DOHH2 (cell line): ENCODE data around the gene SLC12A8.

Experiments
- H3F3A ChIP-seq: fragments of 200-600 bp; sonication (generic), shearing (Covaris generic); 2 replicates; pipeline ENCODE4 v1.6.0; 2016; ENCODE audit warnings: antibody characterized with exemption, mild to moderate bottlenecking; ENCODE audit not compliant: control insufficient read depth, insufficient read depth
- H3K27ac ChIP-seq: fragments of 200-600 bp; sonication (generic); 2 replicates; pipeline ENCODE4 v1.5.1; 2014; ENCODE audit warnings: low read depth, mild to moderate bottlenecking, low read length, moderate library complexity
- H3K27me3 ChIP-seq: fragments of 200-600 bp; sonication (generic); 2 replicates; pipeline ENCODE4 v1.6.1; 2014; ENCODE audit warnings: mild to moderate bottlenecking, low read length, mixed read lengths; ENCODE audit not compliant: control insufficient read depth
- H3K36me3 ChIP-seq: fragments of 200-600 bp; sonication (generic); 2 replicates; pipeline ENCODE4 v1.6.1; 2014; ENCODE audit warnings: mild to moderate bottlenecking, low read length, moderate library complexity, mixed read lengths; ENCODE audit not compliant: control insufficient read depth
- H3K4me1 ChIP-seq: fragments of 200-600 bp; sonication (generic); 2 replicates; pipeline ENCODE4 v1.6.1; 2014; ENCODE audit warnings: mild to moderate bottlenecking, low read length, mixed read lengths; ENCODE audit not compliant: control insufficient read depth
- H3K4me2 ChIP-seq: fragments of 200-600 bp; sonication (generic); 2 replicates; pipeline ENCODE4 v1.6.0; 2014; ENCODE audit warnings: mild to moderate bottlenecking, low read length, moderate library complexity
- H3K4me3 ChIP-seq: fragments of 200-600 bp; sonication (generic); 2 replicates; pipeline ENCODE4 v1.5.1; 2014; ENCODE audit warnings: mild to moderate bottlenecking, low read length, mixed read lengths
- H3K79me2 ChIP-seq: fragments of 200-600 bp; sonication (generic); 2 replicates; pipeline ENCODE4 v1.6.1; 2014; ENCODE audit warnings: mild to moderate bottlenecking, low read length, mixed read lengths; ENCODE audit not compliant: control insufficient read depth
- H3K9me2 ChIP-seq: fragments of 200-600 bp; sonication (generic); replicated peaks from 2 replicates; pipeline ENCODE4 v1.6.1; 2014; ENCODE audit warnings: mild to moderate bottlenecking, low read length, mixed read lengths; ENCODE audit not compliant: control insufficient read depth
- H3K9me3 ChIP-seq: fragments of 200-600 bp; sonication (generic); 2 replicates; pipeline ENCODE4 v1.6.1; 2014; ENCODE audit warnings: antibody characterized with exemption, low read length, mixed read lengths; ENCODE audit not compliant: control insufficient read depth, insufficient read depth
- H4K20me1 ChIP-seq: fragments of 200-600 bp; sonication (generic); 2 replicates; pipeline ENCODE4 v1.6.0; 2014; ENCODE audit warnings: low read depth, mild to moderate bottlenecking, antibody characterized with exemption, low read length, moderate library complexity; ENCODE audit not compliant: control insufficient read depth, insufficient read depth
- CTCF ChIP-seq: fragments of 200-600 bp; sonication (generic); IDR thresholded peaks from one replicate; pipeline ENCODE4 v1.5.1; 2014; ENCODE audit warnings: antibody characterized with exemption, mild to moderate bottlenecking, low read depth, low read length; ENCODE audit not compliant: poor library complexity, severe bottlenecking
- EZH2phosphoT487 ChIP-seq: fragments of 200-600 bp; sonication (generic); IDR thresholded peaks from 2 replicates; pipeline ENCODE4 v1.6.1; 2017; ENCODE audit warnings: borderline replicate concordance, mild to moderate bottlenecking, antibody characterized with exemption, low read length, moderate library complexity, mixed read lengths

The SLC12A8 gene

GRCh38 chr3:125175295-125176078 is 37.1 kb downstream of the SLC12A8 start:
- H3K4me3 ChIP-seq, result no peak overlapping the region
- no peaks in the 10 kb centered on the region for H3K9me2 ChIP-seq
- TF ChIP-seq CTCF (no peak), EZH2phosphoT487 (no peak)
- H3K79me2 ChIP-seq, result no peaks in the 10 kb centered on the region
- H3F3A ChIP-seq, result no peaks in the 10 kb centered on the region
- H3K9me3 ChIP-seq, result no peaks in the 10 kb centered on the region
- no peak overlapping the region for H3K4me2 ChIP-seq
- H3K36me3 ChIP-seq, result no peaks in the 10 kb centered on the region
- no peaks in the 10 kb centered on the region for H3K4me1 ChIP-seq
- no peaks in the 10 kb centered on the region for H4K20me1 ChIP-seq
- H3K27ac ChIP-seq, result no peak overlapping the region
- H3K27me3 ChIP-seq, result no peaks in the 10 kb centered on the region

GRCh38 chr3:125172346-125172745 is 40.2 kb downstream of the SLC12A8 start:
- Histone ChIP-seq H3F3A (no peaks in the 10 kb centered on the region), H3K4me3 (no peak overlapping the region), H3K27me3 (0 out of 2 replicates have a peak, but pooled peaks cover 3% of the 10 kb centered on the region), H3K27ac (no peak overlapping the region), H3K4me1 (no peaks in the 10 kb centered on the region), H3K79me2 (no peaks in the 10 kb centered on the region), H3K9me2 (no peaks in the 10 kb centered on the region), H3K4me2 (no peak overlapping the region), H4K20me1 (no peaks in the 10 kb centered on the region), H3K9me3 (no peaks in the 10 kb centered on the region), H3K36me3 (no peaks in the 10 kb centered on the region)
- TF ChIP-seq CTCF, result no peak
- no peak for TF ChIP-seq EZH2phosphoT487

GRCh38 chr3:125168711-125169393 is 43.7 kb downstream of the SLC12A8 start:
- Histone ChIP-seq H3K9me2 (no peaks in the 10 kb centered on the region), H3K79me2 (no peaks in the 10 kb centered on the region), H4K20me1 (no peaks in the 10 kb centered on the region), H3F3A (no peaks in the 10 kb centered on the region), H3K4me2 (no peak overlapping the region), H3K4me1 (no peaks in the 10 kb centered on the region), H3K36me3 (no peaks in the 10 kb centered on the region), H3K4me3 (no peak overlapping the region), H3K9me3 (no peaks in the 10 kb centered on the region), H3K27me3 (0 out of 2 replicates have a peak, but pooled peaks cover 3% of the 10 kb centered on the region), H3K27ac (no peak overlapping the region)
- no peak for TF ChIP-seq EZH2phosphoT487
- TF ChIP-seq CTCF, result no peak
